NCI-H2029 (cell line): Measurements from ENCODE around the gene TAP1.
"Not testable (repeated sequence)": the region's sequence is repeated elsewhere in the genome, so short reads cannot be mapped to it uniquely, and the experiment has no call there.

Experiments
- DNase-seq: peaks from one replicate; lab custom pipeline; 2025; lab: John Stamatoyannopoulos, UW

Gene TAP1

DNA sequence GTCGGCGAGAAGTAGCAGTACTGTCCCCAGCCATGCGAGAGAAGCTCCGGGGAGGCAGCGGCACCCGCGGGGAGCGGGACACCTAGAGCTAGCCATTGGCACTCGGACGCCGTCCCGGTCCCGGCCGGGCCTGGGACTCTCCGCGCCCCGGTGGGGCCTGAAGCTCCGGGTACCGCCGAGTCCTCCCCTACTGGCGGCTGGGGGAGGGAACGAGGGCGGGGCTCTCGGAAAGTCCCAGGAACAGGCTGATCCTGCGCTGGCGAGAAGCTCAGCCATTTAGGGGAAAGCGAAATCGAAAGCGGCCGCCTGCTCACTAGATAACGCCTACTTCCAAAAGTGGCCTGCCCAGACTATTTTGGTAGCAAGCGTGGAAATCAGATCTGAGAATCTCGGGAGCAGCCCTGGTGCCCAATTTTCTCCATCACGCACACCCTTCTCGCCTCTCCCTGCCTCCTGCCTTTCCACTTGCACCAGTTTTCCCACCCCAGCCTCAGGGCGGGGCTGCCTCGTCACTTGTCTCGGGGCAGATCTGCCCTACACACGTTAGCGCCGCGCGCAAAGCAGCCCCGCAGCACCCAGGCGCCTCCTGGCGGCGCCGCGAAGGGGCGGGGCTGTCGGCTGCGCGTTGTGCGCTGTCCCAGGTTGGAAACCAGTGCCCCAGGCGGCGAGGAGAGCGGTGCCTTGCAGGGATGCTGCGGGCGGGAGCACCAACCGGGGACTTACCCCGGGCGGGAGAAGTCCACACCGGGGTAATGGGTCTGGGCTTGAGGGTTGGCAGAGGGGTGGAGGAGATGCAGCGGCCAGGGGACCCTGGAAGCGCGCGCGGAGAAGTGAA is at the start of gene TAP1, which contains the start of gene PSMB9:
Gene TAP1 (minus strand): TSS at position 164 of the 835 bp plus-strand sequence. CDS start 68 bp downstream, at position 96.
Gene PSMB9 (plus strand): TSS at position 652 of the 835 bp plus-strand sequence. CDS start 38 bp downstream, at position 690.
- peak; percentile 83 for DNase-seq

GRCh38 chr6:32895006-32895345 is 41.5 kb upstream of the TAP1 start:
- DNase-seq = no peak

GRCh38 chr6:32894085-32895005 is 40.8 kb upstream of the TAP1 start:
- DNase-seq = peak; percentile 93

DNA sequence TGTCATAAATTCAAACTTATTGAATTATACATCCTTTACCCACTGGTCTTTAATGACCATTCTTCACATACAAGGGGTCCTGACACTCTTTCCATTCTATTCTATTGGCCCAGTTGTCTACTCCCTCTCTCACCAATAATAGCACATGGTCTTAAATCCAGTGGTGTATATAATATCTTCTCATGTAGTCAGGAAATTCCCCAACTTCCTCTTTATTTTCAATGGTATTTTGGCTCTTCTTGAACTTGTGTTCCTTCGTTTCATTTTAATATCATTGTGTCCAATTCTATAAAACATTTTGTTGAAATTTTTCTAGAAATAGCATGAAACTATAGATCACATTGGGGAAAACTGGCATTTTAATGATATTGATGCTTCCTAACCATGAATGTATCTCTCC is 37.3 kb upstream of the TAP1 start:
- no peak for DNase-seq

GRCh38 chr6:32889533-32889932 is 36.0 kb upstream of the TAP1 start:
- no peak for DNase-seq

DNA sequence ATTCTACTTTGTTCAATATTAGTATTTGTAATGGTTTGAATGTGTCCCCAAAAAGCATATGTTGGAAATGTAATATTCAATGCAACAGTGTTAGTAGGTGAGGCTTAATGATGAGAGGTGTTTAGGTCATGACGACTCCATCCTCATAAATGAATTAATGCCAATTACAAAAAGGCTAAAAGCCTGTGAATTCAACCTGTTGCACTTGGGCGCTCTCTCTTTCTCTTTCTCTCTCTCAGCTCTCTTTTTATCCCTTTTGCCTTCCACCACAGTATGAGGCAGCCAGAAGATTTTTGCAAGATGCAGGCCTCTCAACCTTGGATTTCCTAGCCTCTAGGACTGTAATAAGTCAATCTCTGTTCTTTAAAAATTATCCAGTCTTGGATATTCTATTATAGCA is 35.1 kb upstream of the TAP1 start:
- DNase-seq = no peak

DNA sequence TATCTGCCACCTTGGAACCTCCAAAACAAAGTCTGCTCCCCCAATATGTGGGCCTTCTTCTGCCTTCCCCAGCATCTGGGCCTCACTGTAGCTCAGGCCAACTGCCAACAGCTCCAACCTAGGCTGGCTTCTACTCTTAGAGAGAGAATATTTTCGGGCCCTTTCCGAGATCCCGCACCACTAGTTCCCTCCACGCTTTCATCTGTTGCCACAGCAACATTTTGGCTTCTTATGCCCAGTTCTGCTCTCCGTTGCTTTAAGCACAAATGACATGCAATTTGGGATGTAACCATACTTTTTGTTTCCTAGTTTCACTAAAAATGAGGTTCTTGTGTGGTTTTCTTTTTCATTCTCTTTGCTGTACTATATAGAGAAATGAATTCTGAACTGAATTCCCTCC is 34.1 kb upstream of the TAP1 start:
- no peak for DNase-seq

DNA sequence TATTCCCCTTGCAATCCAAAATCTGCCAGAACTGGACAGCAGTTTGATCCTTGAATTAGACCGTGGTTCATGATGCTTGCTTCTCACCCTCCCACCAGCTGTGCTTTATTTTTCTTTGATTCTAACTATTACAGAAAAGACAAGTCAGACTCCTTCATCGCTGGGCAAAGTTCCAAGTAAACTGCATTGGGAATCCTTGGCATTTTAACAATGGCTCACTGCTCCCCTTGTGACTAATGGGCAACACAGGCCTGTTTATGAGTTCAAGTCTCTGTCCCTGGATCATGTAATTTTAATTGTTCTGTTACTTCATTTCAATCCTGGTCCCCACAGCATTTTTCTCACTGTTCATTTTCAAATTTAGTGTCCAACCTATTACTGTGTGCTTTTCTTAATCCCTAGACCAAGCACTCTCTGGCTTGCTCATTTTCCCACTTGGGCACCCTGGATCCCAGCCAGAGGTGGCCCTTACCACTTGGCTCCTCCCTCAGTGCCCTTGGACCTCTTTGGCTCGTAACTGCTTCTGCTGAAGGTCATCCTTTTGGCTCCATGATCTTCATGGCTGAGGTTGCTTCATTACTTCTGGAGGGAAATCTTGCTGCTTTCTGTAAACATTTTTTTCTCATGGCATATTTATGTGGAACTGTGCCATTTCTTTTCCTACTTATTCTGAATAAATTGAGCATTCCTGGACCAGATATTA is 33.3 kb upstream of the TAP1 start:
- no peak for DNase-seq

- peak; percentile 69 for DNase-seq
Observed at GRCh38 chr6:32885698-32886286, 32.3 kb upstream of the TAP1 start.

DNA sequence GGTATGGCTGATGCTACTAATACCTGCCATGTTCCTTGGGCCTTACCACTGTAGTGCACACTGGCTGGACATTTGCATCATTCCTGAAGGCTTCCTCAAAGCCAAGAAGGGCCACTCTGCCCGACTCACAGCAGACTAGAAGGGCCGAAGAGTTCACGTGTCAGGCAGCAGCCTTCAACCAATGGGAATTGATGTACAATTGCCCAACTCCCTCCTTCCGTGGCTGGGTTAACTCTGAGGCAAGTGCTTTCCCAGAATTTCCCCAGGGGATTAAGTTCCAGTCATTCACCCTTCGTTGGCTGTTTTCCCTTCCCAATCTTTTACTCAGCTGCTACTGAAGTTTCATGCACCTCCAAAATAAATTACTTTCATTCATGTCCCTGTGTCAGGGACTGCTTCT is 30.3 kb upstream of the TAP1 start:
- no peak for DNase-seq

DNA sequence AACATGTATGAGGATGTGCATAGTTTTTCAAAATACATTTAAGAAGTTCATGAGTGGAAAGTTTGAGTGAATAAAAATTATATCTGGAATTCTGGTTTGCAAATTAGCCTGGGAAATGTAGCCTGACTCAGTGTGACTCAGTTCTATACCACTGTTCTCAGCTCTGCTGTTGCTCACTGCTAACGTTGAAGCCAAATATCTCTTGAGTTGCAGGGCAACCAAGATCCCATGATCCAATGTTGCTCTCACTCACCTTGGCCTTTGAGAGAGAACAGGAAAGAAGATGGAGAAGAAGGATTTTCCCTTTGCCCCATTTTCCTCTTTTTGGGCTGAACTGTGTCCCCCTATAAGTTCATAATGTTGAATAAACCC is 29.4 kb upstream of the TAP1 start:
- DNase-seq = no peak

- not testable (repeated sequence) for DNase-seq
Observed at GRCh38 chr6:32880962-32881361, 27.5 kb upstream of the TAP1 start.

- no peak for DNase-seq
Observed at GRCh38 chr6:32879691-32880090, 26.2 kb upstream of the TAP1 start.

DNA sequence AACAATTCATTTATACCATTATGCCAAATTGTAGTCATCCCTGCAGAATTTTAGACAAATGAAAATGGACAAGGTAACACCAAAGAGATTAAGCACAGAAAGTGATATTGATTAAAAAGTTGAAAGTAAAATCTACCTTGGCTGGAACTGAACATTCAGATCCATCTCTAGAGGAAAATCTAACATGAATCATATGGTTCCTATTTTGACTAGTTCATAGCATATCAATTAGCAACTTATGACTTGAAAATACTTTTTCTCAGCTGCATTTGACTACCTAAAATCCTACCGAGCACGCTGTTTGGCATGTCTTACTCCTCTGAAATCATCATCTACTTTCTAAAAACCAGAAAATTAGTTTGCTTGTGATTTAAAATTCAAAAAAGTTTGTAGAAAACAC is 23.1 kb upstream of the TAP1 start:
- no peak for DNase-seq

DNA sequence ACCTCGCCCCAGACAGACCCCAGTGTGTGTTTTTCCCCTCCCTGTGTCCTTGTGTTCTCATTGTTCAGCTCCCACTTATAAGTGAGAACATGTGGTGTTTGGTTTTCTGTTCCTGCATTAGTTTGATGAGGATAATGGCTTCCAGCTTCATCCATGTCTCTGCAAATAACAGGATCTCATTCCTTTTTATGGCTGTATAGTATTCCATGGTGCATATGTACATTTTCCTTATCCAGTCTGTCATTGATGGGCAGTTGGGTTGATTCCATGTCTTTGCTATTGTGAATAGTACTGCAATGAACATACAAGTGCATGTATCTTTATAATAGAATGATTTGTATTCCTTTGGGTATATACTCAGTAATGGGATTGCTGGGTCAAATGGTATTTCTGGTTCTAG is 20.4 kb upstream of the TAP1 start:
- not testable (repeated sequence) for DNase-seq

DNA sequence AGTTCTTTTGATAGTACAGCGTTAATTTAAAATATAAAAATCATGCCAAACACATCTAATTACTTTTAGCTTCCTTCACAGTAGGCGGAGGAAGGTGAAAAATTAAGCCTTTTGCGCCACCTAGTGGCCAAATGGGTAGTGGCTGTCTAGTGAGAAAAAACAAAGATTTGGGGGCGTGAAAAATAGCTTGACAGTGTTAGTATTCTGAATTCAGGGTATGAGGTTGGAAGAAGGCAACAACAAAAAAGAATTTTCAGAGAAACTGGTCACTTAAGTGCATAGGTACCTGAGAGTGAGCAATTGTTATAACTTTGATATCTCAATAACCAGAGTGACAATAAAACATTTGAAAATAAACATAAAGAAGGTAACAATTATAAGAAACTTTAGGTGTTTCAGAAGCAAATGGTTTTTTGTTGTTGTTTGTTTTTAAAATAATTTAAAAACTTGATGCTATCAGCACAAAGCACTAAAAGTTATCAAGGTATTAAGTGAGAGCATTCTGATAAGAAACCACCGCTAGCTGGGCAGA is 14.8 kb upstream of the TAP1 start:
- peak; percentile 60 for DNase-seq

DNA sequence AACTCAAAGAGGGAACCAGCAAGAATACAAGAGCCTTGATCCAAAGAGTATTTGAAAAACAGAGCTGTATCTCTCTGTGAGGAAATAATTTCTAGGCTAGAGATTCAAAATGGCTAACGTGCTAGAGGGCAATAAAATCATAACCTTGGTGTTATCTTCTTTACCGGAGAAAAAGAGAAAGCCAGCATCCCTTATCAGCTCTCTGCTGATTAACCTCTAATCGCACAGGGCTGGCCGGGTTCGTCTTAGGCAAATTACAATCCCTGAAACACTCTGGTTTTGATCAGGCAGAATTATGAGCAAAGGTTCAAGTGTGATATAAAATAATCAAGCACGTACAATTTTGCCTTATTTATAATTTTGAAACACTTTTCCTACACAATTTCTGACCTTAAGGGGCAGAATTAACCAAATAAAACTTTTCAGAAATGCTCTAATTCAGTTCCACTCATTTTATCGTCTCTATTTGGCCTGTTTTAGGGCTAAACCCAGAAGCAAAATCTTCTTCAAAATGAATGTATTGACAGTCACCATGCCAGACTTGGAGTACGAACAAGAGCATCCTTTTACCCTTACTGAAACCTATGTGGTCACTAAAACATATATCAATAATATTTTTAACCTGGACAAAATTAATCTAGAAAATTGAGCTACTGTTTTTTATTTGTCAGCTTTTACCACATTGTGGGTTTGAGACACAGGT is 14.2 kb upstream of the TAP1 start:
- DNase-seq = no peak

DNA sequence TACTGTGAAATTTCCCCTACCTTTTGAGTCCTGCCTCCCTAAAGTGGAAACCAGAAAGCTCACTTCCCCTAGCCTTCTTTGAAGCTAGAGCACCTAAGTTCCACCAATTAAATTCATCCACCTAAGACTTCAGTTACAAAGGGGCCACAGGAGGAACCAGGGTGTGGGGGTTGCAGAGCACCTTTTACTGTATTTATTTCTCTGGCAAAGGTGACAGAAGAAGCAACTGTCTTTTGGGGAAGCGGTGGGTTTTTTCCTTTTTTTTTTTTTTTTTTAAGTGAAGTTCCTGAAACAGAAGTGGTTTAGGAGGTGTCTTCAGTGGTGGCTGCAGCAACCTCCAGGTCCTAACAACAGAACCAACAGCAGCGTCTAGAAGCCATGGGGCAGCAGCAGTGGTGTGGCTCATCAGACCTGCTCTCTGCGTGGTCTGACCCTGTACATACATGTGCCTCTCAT is 13.5 kb upstream of the TAP1 start:
- DNase-seq = no peak

- no peak for DNase-seq
Observed at GRCh38 chr6:32865724-32866443, 12.4 kb upstream of the TAP1 start.

- DNase-seq = no peak
Observed at GRCh38 chr6:32862725-32863124, 9.2 kb upstream of the TAP1 start.
